Measurements from ENCODE around the gene MTRR.
A peak's percentile ranks its signal among the peaks of the same experiment; 100 is the strongest.

MTRR gene

DNA sequence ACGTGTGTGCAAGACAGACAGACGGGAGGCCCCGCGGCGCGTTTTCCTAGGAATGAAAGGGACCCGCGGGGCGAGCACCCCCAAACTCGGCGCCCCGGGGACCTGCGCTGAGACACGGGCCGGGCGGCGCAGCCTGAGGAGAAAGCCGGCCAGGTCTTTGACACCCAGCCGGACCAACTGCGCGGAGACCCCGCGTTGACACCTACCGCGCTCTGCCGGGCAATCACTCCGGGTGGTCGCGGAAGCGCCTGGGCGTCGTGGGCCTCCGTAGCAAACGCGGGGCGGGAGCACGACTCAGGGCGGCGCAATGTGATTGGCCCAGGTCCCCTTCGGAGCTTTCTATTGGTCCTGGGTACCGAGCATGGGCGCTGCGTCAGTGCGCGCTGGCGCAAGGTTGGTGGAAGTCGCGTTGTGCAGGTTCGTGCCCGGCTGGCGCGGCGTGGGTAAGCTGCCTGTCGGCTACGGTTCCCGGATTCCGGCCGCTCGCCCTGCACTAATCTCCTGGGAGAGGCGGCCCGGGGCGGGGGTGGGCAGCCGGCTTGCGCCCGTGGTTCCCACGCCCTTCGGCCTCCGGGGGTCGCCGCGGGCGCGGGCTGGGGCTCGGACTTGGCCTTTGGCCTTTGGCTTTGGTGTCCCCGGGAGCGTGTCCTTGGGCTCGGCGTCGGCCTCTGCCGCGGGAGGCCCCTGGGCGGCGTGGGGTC lies at the start of gene MTRR, which contains the start of gene FASTKD3:
MTRR (plus strand) TSS at position 376 of the 701 bp plus-strand sequence. CDS start 1,647 bp downstream, outside the sequence.
FASTKD3 (minus strand) TSS at position 259 of the 701 bp plus-strand sequence. CDS start 948 bp downstream, outside the sequence.
- DNase-seq (ENCODE audit: low read depth in 4 of 4, low spot score in 1 of 4), result peak; percentile 67 to 84 (median 78)

DNA sequence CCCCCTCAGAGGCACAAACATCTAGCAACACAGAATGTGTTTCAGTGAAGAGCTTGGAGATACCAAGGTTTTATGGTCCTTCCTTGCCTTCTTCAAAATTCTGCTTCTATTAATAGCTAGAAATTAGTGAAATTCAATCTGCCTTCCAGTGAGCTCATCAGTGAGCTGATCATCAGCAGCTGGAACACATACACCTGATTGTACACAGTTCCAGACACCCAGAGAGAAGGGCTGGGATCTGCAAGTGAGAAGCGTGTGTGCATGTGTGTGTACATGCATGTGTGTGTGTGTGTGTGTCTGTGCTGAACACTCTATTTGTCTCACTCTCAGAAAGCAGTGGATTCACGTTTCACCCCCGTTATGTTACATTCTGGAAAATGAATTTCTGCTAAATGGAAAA lies 46.5 kb upstream of the MTRR start:
- DNase-seq (ENCODE audit: low read depth in 4 of 4, low spot score in 1 of 4), result no peak

DNA sequence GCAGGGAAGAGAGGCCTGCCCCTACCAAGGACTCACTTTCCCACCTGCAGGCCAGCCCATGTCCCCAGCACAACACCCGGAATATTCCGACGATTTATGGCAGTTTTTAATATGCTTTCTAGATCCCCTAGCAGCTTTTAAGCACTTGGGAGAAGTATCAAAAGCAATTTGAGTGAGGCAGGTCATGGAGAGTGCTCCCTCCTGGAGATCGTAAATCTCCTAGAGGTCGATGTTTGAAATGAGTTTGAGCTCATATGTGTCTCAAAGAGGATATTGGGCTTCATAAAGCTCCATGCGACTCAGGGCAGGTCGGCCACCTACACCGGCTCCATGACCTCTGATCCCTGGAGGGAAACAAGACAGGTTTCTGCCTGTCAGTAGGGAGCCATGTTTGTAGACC lies 45.4 kb upstream of the MTRR start:
- DNase-seq (ENCODE audit: low read depth in 4 of 4, low spot score in 1 of 4), result no peak

DNA sequence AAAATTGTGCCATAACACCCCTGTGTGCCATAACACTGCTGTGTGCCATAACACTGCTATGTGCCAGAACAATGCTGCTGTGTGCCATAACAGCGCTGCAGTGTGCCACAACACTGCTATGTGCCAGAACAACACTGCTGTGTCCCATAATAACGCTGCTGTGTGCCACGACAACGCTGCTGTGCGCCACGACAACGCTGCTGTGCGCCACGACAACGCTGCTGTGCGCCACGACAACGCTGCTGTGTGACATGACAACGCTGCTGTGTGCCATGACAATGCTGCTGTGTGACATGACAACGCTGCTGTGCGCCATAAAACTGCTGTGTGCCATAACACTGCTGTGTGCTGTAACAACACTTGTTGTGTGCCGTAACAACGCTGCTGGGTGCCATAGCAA lies 44.0 kb upstream of the MTRR start:
- DNase-seq (ENCODE audit: low read depth in 4 of 4, low spot score in 1 of 4), result no peak

DNA sequence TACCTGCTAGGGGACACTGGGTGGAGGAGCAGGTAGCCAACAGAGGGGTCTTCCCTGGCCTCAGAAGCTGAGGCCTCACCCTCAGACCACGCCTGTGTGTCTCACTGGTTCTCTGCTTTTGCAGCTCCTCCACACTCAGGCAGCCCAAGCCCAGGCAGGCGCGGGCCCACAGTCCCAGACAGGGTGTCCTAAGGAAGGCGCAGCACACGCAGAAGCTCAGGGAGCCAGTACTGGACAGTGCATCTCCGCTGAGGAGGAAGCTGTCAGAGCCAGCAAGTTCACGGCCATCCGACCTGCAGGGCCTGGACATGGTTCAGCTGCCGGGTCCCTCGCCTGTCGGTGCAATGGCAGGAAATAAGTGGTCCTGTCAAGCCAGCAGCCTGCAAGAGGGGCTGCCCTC lies 43.3 kb upstream of the MTRR start:
- DNase-seq (ENCODE audit: low read depth in 4 of 4, low spot score in 1 of 4), result no peak

DNA sequence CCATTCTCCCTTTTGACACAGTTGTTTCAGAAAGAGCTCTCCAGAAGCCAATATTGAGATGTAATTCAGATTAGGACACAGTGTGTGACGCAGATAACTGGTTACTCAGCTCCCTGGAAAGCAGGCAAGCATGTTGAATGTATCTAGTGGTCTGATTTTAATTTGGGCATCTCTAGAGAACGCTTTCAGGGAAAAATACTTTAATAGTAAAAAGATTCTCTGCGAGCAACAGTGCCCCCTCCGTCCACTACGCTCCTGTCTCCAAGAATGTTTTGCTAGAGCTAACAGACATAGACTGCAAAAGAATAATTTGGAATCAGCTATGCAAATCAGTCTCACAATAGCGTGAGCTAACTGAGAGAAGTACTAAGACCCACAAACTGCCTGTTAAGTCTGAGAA lies 41.3 kb upstream of the MTRR start:
- no peak for DNase-seq (ENCODE audit: low read depth in 4 of 4, low spot score in 1 of 4)

DNA sequence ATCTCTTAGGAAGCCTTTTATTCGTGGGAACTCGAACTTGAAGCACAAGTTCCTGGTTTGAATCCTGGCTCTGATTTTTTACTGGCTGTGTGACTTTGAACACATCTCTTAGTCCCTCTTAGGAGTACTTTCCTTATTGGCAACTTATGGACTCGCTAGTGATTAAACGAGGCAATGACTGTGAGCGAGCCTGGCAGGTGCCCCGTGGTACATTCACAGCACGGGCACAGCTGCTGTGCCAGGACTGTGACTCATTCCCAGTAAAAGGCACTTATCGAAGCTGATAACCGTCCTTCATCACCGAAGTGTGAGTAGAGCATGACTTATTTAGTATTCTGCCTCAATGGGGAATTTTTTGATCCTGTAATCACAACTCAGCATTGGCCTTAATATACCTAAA lies 40.7 kb upstream of the MTRR start:
- no peak for DNase-seq (ENCODE audit: low read depth in 4 of 4, low spot score in 1 of 4)

DNA sequence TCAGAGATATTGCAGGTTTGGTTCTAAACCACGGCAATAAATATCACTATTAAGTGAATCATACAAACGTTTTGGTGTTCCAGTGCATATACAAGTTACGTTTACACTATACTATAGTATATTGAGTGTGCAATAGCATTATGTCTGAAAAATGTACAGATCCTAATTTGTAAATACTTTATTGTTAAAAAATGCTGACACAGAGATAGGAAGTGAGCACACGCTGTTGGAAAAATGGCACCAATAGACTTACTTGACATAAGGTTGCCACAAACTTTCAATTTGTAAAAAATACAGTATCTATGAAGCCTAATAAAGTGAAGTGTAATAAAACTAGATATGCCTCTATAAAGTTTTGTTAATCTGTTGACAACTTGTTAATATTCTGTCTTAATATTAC lies 34.0 kb upstream of the MTRR start:
- no peak for DNase-seq (ENCODE audit: low read depth in 4 of 4, low spot score in 1 of 4)

DNA sequence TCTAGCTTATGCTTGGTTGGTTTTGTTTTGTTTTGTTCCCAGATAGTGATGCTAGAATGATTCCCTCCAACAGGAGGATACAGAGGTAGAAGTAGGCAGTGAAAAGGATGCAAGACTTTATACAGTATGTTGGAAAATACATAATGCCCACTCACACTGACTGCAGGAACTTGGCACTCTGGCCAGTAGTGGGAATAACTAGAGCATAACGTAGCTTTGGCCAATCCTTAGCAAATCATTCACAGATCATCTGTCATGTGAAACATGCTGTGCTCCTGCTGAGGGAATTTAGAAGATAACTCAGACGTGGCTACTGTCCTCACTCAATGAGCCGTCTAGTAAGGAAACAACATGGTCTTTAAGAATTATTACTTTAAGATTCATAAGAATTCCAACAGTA lies 31.5 kb upstream of the MTRR start:
- DNase-seq (ENCODE audit: low read depth in 4 of 4, low spot score in 1 of 4), result no peak

DNA sequence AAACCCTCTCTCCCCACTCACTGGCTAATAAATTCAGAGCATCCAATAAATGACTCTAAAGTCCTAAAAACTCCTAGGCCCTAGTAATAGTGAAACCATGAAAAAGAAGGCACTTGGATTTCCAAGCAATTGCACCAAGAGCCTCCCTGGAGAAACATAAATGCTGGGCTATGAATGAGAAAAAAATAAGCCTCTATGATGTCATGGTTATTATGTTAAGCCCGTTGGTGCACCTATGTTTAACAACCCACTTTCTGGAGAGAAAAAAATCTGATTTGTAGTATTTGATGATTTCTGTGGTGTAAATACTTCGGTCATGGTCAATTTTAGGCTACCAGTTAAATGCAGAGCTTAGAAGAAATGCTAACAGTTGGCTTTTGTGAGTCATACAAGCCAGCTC lies 26.4 kb upstream of the MTRR start:
- DNase-seq (ENCODE audit: low read depth in 4 of 4, low spot score in 1 of 4), result no peak

DNA sequence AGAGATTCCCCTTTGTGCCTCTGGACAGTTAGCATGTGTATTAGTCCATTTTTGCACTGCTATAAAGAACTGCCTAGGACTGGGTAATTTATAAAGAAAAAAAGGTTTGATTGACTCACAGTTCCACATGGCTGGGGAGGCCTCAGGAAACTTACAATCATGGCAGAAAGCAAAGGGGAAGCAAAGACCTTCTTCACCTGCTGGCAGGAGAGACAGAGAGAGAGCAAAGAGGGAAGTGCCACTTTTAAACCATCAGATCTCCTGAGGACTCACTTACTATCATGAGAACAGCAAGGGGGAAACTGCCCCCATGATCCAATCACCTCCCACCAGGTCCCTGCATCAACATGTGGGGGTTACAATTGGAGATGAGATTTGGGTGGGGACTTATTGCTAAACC lies 24.0 kb upstream of the MTRR start:
- no peak for DNase-seq (ENCODE audit: low read depth in 4 of 4, low spot score in 1 of 4)

DNA sequence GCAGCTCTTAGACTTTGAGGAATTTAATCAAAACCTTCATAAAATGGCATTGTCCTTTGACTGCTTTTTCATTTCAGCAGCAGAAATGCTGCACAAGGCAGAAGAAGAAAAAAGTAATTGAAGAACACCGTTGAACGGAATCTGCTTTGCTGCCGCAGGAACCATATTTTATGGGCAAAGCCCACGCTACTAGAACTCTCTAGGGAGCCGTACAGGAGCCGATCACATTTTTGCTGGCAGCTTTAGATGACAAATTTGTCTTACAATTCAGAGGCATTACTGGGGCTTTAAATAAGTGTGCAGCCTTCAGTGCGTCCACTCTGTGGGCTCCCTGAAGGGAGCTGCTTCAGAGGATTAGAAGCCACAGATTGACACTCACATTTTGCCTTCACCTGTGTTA lies 23.4 kb upstream of the MTRR start:
- no peak for DNase-seq (ENCODE audit: low read depth in 4 of 4, low spot score in 1 of 4)

DNA sequence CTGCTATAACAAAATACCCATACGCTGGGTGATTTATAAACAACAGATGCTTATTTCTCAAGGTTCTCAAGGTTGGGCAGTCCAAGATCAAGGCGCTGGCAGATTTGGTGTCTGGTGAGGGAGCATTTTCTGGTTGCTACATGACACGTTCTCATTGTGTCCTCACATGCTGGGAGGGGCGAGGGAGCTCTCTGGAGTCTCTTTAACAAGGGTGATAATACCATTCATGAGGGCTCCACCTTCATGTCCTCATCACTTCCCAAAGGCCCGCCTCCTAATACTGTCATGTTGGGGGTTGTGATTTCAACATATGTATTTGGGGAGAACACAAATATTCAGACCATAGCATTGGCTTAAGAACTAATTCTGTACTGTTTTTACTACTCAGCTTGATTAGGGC lies 22.6 kb upstream of the MTRR start:
- DNase-seq (ENCODE audit: low read depth in 4 of 4, low spot score in 1 of 4), result no peak

DNA sequence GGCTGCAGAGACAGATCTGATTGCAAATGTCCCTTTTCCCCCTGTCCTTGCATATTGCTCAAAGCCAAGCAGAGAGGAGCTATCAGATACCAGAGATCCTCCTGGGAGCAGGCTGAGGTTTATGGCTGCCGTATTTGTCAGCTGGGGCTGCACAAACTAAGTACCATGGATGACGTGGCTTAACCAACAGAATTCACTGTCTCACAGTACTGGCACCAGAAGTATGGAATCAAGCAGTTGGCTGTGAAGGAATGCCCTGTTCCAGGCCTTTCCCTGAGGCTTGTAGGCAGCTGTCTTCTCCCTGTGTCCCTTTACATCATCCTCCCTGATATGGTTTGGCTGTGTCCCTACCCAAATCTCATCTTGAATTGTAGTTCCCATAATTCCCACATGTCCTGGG lies 20.7 kb upstream of the MTRR start:
- DNase-seq (ENCODE audit: low read depth in 4 of 4, low spot score in 1 of 4), result no peak

DNA sequence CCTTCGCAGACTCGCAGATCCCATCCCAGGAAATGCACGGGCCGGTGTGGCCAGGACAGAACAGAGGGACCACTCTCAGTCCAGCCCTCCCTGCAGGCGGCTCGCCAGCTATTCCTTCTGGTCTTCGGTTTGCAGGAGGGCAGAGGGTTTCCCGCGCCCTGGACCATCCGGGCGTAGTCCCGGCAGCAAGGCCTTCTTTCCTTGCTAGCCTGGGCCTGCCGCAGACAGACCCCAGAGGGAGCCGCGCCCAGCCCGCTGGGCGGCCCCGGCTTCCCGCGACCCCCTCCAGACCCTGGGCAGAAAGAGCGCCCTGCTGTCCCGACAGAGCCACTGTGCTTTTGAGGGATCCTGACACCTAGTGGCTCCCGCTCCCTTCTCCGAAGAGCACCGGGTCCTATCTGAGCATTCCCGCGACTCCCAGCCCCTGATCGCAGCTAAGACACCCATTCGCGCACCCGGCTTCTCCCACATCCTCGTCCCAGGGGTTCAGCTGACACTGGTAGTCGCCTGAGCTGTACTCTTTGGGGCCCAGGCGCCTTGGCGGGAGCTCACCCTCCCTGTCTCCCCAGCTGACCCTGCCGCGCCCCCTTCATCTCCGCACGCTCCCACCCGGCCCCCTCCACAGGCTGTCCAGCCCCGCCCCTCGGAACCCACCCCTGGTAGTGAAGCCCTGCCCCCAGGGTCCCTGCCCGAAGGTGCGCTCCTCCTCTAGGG lies 19.1 kb upstream of the MTRR start:
- no peak for DNase-seq (ENCODE audit: low read depth in 4 of 4, low spot score in 1 of 4)

DNA sequence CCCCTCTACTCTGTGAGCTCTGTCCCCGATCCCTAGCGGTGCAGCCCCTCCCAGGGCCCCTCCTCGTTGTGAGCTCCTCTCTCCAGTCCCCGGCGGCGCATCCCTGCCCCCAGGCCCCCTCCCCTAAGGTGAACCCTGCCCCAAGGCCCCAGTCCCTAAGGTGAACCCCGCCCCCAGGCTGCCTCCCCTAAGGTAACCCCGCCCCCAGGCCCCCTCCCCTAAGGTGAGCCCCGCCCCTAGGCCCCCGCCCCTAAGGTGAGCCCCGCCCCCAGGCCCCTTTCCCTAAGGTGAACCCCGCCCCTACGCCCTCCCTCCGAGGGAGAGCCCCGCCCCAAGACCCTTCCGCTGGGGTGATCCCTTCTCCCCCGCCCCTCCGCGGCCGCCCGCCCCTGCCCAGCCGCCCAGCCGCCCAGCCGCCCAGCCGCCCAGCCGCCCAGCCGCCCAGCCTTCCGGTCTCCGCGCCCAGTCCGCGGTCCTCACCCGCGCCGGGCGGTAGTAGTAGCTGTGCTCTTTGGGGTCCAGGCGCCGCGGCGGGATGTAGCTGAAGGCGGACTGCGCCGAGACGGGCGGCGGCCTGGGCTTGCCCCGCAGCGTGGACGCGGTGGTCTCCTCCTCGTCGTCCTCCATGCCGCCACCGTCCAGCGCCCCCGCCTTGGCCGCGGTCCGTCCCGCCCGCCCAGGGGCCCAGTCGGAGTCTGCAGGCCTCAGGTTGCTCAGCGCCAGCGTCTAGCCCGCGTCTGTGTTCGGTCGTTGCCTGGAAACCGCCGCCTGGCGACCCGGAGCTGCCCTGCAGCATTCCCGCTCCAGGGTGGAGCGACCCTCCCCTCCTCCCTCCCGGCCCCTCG lies 18.3 kb upstream of the MTRR start, which contains the start of gene CFAP90:
CFAP90 (minus strand) TSS at position 739 of the 845 bp plus-strand sequence; CDS start at position 627, 112 bp downstream.
- no peak for DNase-seq (ENCODE audit: low read depth in 4 of 4, low spot score in 1 of 4)

DNA sequence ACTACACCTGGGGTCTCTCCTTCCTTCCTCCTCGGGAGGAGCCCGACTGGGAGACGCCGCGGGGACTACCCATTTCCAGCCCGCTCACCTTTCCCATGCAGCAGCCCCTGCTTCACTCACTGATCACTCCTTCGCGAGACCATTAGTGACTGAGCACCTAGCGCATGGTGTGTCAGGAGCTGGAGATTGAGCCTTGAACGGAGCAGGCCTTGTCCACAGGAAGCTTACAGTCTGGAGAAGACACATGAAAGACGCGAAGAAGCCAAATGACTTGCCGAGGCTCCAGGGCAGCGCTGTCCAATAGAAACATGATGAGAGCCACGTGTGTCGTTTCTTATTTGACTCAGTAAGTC lies 17.7 kb upstream of the MTRR start:
- no peak for DNase-seq (ENCODE audit: low read depth in 4 of 4, low spot score in 1 of 4)

DNA sequence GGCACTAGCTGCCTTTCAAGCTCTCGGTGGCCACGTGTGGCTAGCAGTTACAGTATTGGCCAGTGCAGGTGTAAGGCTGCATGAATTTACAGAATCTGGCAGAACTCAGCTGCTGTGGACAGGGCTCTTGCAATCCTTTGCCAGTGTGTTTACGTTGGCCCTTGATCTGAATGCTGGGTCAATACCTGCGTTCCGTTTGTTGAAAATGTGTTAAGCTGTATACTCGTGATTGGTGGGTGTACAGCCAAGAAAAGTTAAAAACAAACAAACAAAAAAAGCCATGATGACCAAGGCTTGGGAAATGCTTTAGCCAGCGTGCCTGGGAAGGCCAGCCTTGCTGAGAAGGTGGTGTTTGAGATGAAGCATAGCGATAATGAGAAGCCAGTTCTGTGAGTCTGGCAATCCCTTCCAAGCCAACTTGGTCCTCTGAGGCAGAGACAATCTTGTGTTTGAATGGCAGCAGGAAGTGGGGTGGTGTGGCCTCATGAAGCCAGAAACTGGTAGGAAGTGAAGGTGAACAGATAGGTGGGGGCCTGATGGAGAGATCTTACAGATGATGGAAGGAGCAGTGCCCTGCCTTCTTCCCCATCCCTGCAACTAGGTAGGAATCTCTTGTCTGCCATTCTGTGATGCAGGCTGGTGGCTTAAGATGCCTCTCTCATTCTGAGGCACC lies 17.2 kb upstream of the MTRR start:
- no peak for DNase-seq (ENCODE audit: low read depth in 4 of 4, low spot score in 1 of 4)

DNA sequence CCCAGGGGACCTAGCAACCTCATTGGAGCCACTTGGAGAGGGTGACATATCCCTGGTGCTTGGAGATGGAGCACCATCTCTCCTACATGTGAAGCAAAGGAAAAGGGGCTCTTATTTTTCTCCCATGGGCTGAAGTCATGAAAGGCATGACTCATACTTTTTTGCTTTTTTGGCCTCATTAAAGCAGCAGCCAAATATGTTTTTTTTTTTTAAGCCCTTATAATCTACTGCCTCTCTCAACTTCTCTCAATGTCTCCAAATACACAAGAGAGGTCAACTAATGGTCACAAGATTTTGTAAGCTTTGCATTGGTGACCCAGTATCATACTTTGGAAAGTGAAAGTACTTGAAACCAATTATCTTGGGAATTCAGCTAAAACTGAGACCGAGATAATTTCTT lies 16.4 kb upstream of the MTRR start:
- DNase-seq (ENCODE audit: low read depth in 4 of 4, low spot score in 1 of 4), result no peak

DNA sequence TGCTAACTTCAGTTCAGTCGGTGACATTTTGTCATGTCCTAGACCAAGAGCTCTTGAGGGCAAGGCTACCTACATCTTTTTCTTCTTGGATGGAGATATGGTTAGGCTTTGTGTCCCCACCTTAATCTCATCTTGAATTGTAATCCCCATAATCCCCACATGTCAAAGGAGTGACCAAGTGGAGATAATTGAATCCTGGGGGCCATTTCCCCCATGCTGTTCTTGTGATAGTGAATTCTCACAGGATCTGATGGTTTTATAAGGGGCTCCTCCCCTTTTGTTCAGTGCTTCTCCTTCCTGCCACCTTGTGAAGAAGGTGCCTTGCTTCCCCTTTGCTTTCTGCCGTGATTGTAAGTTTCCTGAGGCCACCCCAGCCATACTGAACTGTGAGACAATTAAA lies 16.0 kb upstream of the MTRR start:
- no peak for DNase-seq (ENCODE audit: low read depth in 4 of 4, low spot score in 1 of 4)

DNA sequence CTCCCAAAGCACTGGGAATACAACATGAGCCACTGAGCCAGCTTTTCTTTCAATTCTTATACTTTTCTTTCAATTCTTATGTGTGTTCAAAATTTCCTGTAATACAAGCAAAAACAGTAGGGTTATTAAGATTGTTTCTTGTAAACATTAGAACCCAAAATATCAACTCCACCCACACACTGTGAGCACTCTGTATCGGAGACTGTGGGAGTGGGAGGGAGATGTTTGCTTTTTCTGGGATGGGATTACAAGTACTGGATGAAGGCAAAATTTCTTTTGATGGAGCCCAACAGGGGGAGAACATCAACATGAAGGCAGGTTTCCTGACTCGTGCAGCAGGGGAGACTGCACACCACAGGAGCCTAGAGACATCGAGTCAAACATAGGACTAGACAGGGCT lies 13.3 kb upstream of the MTRR start:
- DNase-seq (ENCODE audit: low read depth in 4 of 4, low spot score in 1 of 4), result no peak

Data from stimulated activated CD4-positive, alpha-beta T cell treated with anti-CD3 and anti-CD28 coated beads, Interleukin-1b, Interleukin-23, amount 100 ng/mL, for 24 hours (primary cell).